GM18507 (cell line): ENCODE results near the gene GNG7.
"Not testable (repeated sequence)": the region's sequence is repeated elsewhere in the genome, so short reads cannot be mapped to it uniquely, and the experiment has no call there.

Source experiments
- DNase-seq: peaks from one replicate; pipeline ENCODE4 v3.0.0; 2011; ENCODE audit warnings: low read depth; ENCODE audit not compliant: insufficient read length; ENCODE audit errors: extremely low spot score
- FAIRE-seq: peaks from 2 replicates; lab custom pipeline; 2011; peaks lifted over from hg19 to GRCh38; lab: Jason Lieb, UNC

The GNG7 gene

DNA sequence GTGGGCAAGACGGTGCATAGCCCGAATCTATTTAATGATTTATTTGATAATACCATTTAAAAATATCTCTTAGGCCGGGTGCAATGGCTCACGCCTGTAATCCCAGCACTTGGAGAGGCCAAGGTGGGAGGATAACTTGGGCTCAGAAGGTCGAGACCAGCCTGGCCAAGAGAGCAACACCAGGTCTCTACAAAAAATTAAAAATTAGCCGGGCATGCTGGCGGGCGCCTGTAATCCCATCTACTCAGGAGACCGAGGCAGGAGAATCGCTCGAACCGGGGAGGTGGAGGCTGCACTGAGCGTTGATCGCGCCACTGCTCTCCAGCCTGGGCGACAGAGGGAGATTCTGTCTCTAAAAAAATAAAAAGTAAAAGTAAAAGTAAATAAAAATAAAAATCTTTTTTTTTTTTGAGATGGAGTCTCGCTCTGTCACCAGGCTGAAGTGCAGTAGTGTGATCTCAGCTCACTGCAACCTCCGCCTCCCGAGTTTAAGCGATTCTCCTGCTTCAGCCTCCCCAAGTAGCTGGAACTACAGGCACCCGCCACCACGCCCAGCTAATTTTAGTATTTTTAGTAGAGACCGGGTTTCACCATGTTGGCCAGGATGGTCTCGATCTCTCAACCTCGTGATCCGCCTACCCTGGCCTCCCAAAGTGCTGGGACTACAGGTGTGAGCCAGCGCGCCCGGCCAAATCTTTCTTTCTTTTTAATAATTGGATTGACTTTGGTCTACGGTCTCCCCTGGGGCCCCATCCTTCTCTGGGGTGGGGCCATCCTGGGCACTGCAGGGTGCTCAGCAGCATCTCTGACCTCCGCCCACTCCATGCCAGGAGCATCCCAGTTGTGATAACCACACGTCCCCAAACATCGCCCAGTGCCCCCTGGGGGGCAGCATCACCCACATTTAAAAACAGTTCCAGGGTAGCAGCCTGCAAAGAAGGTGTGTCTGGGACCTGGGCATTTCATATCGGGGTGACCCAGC, 90.7 kb downstream of the GNG7 start:
- DNase-seq = no peak
- no peak for FAIRE-seq

DNA sequence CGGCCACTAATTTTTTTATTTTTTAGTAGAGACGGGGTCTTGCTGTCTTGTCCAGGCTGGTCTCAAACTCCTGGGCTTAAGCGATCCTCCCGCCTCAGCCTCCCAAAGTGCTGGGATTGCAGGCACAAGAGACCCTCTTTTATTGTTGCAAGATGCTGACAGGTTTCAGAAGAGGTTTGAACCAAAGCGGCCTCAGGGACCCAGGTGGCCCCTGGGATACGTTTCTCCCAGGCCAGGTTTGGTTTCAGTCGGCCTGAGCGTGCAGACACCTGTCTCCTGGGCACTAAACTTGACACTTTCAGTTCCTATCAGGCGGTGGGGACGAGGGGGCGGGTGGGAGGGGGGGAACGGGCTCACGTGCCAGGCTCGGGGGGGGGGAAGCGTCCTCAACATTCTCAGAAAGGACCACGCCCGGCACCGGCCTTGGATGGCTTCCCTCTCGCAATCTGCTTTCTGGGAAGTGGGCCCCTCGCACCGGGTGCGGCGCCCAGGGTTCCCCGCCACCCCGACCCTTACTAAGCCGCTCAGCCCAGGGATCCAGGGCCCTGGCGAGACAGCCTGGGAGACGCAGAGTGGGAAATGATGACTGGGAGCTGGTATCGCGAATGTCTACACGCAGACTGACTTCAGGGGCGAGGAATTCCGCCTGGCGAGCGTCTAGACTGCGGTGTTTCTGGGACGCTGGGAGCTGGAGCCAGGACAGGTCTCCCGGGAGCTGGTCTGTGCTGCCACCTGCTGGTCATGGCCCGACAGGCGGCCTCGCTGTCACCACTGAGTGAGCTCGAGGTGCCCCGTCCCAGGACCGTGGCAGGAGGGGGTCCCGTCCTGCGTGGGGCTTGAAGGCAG, 91.6 kb downstream of the GNG7 start:
- FAIRE-seq = peak; percentile 97
- no peak for DNase-seq

DNA sequence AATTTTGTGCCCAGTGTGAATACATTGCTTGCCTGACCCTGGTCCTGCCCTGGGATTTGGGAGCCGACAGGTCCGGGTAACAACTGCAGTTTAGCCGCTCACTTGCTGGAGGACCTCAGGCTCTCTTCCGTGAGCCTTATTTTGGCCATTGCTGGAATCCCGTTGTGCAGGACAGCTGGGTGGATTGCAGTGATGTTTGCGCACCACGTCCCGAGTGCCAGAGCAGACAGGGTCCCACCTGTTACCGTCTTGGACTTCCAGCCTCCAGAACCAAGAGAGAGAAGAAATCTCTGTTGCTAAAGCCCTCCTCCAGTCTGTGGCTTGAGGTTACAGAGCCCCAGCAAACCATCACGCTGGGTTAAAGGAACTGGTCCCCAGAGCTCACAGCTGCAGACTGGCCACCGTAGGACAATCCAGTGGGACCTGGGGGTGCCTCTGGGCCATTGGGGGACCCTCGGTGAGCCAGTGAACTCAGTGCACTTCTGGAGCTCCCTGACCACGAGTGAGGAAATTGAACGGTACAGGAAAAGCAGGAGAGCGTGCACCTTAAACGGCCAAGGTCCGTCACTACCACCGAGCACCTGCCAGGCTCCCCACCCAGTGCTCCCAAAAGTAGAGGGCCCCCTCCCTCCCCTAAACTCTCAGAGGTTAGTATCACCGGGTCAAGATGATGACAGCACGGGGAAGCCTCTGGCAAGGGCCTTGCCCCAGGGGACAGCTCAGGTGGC, 92.9 kb downstream of the GNG7 start:
- DNase-seq = no peak

DNA sequence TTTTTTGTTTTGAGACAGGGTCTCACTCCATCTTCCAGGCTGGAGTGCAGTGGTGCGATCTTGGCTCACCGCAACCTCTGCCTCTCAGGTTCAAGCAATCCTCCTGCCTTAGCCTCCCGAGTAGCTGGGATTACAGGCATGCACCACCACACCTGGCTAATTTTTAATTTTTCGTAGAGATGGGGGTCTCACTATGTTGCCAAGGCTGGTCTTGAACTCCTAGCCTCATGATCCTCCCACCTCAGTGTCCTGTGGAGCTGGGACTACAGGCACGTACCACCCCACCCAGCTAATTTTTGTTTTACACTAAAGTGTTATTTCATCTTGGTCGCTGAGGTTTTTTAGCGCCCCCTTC, 93.5 kb downstream of the GNG7 start:
- DNase-seq, FAIRE-seq: not testable (repeated sequence)

More for the DNA sequence above, 92.9 kb downstream of the GNG7 start:
- peak; percentile 89 for FAIRE-seq

DNA sequence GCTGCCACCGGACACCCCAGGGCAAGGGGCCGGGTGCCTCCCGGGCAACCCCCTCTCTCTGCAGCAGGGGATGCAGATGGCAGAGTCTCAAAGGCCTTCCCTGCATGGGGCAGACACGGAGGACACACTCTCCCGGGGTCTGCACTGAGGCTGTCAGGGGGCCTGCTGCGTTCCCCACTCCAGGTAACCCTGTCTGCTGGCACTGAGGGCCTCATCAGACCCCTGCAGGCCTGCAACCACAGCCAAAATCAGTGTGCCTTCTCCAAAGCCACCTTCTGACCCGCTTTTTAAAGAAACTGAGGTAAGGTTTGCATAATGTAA, 93.9 kb downstream of the GNG7 start:
- FAIRE-seq = no peak
- DNase-seq = no peak

DNA sequence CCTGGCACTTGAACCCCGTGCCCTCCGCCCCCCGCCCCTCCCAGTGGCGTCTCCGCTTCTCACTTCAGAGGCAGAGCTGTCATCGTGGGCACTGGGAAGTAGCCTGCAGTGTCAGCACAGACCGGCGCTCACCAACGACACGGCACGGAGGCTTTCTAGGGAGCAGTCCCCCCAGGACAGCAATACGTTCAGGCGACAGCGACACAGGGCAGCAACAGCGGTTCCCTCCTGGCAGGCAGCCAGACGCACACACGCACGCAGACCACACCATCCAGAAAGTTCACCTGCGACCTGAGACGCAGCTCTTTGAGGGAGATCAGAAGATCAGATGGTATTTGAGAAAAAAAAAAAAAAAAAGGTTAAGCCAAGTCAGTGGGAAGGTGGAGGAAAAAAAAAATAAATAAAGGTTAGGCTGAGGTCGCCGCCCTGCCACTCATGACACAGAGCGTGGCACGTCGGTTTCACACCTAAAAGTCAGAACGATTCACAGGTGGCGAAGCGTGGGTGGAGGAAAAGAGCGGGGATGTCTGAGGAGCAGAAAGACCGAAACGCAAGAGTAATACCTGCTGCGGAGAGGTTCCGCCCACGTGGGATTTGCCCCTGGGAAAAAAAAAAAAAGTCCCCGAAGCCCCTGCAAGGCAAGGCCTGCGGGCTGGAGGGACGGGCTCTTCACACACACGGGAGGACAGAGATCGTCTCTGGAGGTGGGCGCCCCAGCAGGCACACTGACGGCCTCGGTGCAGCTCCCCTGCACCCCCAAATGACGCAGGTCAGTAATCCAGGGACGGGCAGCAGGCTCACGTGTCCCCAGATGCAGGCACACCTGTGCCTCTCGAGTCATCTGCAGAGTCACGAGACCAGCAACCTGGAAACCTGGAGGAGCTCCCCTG, 94.5 kb downstream of the GNG7 start:
- peak; percentile 96 for FAIRE-seq

DNA sequence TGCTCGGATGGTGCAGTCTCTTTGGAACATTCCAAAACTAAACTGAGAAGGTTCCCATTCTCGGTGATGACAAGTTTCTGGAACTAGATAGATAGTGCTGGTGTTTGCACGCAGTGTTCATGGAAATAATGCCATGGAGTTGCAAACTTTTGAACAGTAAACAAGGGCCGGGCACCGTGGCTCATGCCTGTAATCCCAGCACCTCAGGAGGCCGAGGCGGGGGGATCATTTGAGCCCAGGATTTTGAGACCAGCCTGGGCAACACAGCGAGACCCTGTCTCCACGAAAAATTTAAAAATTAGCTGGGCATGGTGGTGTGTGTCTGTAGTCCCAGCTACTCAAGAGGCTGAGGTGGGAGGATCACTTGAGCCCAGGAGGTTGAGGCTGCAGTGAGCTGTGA, 95.7 kb downstream of the GNG7 start:
- DNase-seq, FAIRE-seq: not testable (repeated sequence)

More for the DNA sequence above, 94.5 kb downstream of the GNG7 start:
- no peak for DNase-seq

DNA sequence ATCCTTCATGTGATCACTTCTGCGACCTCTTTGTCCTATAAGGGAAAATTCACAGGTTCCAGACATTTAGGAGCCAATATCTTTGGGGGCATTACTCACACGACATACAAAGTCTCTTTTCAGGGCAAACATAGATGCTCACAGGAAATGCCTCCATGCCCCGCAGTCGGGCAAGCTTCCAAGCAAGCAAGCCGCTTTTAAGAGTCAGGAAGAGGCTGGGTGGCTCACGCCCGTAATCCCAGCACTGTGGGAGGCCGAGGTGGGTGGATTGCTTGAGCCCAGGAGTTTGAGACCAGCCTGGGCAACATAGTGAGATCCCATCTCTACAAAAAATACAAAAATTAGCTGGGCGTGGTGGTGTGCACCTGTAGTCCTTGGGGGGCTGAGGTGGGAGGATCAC, 96.6 kb downstream of the GNG7 start:
- DNase-seq, FAIRE-seq: not testable (repeated sequence)

DNA sequence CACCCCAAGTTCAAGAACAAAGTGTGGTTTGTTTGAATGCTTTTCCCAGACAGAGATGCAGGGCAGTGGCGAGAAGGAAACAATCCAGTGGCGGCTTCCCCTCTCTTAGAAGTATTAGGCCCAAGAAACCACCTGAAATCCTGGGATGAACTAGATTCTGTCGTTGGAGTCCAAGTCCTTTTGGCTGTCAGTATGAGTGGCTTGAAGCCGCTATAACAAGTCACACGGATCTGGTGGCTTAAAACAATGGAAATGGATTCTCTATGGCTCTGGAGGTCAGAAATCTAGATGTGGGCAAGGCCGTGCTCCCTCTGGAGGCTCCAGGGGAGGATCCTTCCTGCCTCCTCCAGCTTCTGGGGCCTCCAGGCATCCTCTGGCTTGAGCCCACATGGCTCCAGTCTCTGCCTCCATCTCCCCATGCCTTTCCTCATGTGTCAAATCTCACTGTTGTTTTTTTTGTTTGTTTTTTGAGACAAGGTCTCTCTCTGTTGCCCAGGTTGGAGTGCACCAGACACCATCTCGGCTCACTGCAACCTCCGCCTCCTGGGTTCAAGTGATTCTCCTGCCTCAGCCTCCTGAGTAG, 97.7 kb downstream of the GNG7 start:
- no peak for FAIRE-seq
- no peak for DNase-seq

DNA sequence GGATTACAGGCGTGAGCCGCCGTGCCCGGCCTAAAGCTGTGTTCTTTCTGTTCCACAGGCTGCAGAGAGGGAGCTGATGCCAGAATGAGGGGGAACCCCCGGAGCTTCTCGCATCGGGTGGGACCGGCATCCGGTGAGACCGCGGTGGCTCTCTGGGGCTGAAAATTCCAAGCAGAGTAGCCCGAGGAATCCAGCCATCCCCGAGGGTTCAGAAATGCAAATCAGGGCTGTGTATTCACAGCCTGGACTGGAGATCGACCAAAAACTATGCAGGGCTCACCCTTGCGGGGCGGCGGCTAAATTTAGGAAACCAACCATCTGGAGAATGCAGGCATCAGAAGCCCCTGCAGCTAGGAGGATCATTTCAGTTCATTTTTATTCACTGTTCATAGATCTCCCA, 99.2 kb downstream of the GNG7 start:
- DNase-seq (no peak), FAIRE-seq (no peak)

DNA sequence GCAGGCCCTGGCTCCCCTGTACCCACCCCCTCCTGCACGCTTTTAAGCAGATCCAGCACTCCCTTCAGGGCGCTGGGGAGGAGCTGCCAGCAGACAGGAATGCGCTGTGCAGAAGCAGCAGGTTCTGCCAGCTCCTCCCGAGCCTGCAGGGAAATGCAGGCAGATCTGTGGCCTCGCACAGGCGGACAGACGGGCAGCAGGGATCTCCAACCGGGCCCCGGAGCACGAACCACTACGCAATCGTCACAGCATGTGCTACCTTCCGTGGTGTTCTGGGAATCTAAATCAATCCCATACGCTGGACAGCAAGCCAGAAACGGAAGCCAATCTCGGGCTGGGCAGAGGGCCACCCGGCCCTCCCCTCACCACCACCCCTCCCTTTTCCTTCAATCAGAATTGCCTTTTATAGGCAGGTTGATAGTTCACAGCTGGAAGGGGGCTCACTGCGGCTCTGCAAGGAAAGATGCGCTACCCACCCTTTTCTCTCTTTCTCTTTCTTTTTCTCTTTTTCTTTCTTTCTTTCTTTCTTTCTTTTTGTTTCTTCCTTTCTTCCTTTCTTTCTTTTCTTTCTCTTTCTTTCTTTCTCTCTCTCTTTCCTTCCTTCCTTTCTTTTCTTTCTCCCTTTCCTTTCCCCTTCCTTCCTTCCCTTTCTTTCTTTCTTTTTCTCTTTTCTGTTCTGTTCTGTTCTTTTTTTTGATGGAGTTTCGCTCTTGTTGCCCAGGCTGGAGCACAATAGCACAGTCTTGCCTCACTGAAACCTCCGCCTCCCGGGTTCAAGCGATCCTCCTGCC, 99.9 kb downstream of the GNG7 start:
- no peak for DNase-seq

DNA sequence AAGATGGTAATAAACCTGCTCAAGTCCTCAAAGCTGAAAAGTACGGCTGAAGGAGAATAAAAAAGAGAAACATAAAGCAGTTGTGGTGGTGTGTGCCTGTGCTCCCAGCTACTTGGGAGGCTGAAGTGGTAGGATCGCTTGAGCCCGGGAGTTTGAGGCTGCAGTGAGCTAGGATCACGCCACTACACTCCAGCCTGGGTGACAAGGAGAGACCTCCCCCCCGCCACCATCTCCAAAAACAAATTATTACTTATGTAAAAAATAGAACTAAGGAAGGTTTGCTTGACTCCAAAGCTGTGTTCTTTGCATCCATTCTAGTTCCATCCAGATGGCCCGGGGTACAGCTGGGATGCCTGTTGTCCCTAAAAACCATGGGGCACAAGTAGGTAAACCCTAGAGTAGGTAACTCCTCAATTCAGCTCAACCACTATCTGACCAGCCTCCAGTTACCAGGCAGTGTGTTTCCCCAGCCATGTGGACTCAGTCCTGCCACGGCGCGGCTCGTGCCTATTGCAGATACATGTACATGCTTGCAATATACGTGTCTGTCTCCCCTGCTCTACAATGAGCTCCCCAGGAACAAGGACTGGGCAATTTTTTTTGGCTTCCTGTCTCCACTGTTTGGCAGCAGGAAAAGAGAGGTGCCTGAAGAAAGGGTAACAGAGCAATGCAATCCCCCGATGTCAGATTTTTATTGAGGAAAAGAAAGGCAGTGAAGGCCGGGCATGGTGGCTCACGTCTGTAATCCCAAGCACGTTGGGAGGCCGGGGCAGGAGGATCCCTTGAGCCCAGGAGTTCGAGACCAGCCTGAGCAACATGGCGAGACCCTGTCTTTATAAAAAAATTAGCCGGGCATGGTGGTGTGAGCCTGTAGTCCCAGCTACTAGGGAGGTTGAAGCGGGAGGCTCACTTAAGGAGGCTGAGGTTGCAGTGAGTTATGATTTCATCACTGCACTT, 101.3 kb downstream of the GNG7 start:
- FAIRE-seq (no peak), DNase-seq (no peak)

More for the DNA sequence above, 99.9 kb downstream of the GNG7 start:
- FAIRE-seq = no peak

DNA sequence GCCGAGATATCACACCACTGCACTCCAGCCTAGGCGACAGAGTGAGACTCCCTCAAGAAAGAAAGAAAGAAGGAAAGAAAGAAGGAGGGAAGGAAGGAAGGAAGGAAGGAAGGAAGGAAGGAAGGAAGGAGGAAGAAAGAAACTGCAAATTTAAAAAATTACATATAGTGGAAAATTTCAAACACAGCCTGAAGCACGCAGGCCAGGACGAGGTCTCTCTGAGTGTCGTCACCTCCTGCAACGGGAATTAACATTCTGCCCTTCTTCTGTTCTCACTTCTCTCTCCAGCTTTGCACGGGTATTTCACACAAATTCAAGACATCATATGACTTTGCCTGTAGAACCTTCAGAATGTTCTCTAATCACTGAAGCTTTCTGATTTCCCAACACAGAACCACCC, 108.2 kb downstream of the GNG7 start:
- FAIRE-seq (peak; percentile 90), DNase-seq (no peak)

DNA sequence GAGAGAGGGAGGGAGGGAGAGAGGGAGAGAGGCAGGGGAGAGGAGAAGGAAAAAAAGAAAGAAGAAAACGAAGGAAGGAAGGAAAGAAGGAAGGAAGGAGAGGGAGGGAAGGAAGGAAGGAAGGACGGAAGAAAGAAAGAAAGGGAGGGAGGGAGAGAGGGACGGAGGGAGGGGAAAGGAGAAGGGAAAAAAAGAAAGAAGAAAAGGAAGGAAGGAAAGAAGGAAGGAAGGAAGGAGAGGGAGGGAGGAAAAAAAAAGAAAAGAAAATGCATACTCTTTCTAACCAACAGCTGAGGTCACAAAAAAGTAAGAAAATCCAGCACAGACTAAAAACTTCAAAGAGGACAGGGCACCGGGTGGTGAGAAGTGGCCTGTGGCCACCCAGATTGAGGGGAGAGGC, 109.7 kb downstream of the GNG7 start:
- DNase-seq (no peak), FAIRE-seq (no peak)

DNA sequence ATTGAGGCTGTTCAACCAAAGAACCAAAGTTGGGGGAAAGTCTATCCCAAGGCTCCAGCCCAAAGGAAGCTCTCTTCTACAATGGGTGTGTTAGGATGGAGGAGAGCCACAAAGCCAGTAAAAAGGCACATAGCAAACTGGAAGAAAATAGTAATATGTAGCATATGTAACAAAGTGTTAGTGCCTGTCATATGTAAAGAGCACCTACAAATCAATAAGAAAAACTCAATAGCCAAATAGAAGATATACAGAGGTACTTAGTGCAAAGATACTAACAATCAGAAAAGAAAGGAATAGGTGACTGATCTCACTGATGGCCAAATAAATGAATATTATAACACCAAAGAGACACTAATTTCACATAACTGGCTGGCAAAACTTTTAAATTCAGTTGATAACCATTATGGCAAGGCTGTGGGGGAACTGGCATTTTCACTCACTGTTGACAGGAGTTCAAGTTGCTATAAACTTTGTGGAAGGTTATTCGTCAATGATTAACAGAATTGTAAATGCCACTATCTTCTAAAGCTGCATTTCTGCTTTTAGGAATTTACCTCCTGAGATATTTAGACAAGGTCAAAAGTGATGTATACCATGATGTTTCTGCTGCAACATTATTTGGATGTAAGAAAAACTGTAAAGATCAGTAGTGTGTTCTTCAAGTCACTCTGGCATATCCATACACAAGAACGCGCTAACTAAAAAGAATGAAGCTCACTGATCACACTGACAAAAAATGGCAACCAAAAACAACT, 110.8 kb downstream of the GNG7 start:
- no peak for FAIRE-seq
- DNase-seq = no peak
